Cardiac fibroblast (primary cell): ENCODE results near the gene PDGFRA.

Experiments
- DNase-seq, 2 donors: peaks; one replicate each; pipeline versions ENCODE4 v3.0.0 to v3.0.0-alpha.2; 2010; ENCODE audit warnings: low read depth in 2 of 2
- H3K4me3 ChIP-seq, 2 donors: replicated peaks in 1 of 2; 1 replicate in 1 of 2; 2 replicates in 1 of 2; pipeline ENCODE4 v1.5.1; 2011; ENCODE audit warnings: low read depth in 2 of 2, low read length in 2 of 2, mild to moderate bottlenecking in 2 of 2, moderate library complexity in 1 of 2
- TF ChIP-seq, protein P1 (sequence below): IDR thresholded peaks from one replicate; pipeline ENCODE4 v1.5.1; 2011; ENCODE audit warnings: low read depth, mild to moderate bottlenecking, low read length, inconsistent platforms

PDGFRA gene

GRCh38 chr4:54189140-54189539 is 40.0 kb upstream of the PDGFRA start:
- TF ChIP-seq, protein P1, sequence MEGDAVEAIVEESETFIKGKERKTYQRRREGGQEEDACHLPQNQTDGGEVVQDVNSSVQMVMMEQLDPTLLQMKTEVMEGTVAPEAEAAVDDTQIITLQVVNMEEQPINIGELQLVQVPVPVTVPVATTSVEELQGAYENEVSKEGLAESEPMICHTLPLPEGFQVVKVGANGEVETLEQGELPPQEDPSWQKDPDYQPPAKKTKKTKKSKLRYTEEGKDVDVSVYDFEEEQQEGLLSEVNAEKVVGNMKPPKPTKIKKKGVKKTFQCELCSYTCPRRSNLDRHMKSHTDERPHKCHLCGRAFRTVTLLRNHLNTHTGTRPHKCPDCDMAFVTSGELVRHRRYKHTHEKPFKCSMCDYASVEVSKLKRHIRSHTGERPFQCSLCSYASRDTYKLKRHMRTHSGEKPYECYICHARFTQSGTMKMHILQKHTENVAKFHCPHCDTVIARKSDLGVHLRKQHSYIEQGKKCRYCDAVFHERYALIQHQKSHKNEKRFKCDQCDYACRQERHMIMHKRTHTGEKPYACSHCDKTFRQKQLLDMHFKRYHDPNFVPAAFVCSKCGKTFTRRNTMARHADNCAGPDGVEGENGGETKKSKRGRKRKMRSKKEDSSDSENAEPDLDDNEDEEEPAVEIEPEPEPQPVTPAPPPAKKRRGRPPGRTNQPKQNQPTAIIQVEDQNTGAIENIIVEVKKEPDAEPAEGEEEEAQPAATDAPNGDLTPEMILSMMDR: no peak
- DNase-seq: peak; percentile 22 to 68

GRCh38 chr4:54192811-54193210 is 36.3 kb upstream of the PDGFRA start:
- TF ChIP-seq, protein P1: no peak
- no peak overlapping the region for H3K4me3 ChIP-seq
- no peak for DNase-seq

More at GRCh38 chr4:54189140-54189539, 40.0 kb upstream of the PDGFRA start:
- H3K4me3 ChIP-seq: no peak overlapping the region

GRCh38 chr4:54197926-54198325 is 31.2 kb upstream of the PDGFRA start:
- TF ChIP-seq, protein P1: no peak
- DNase-seq: no peak
- H3K4me3 ChIP-seq: no peak overlapping the region

DNA sequence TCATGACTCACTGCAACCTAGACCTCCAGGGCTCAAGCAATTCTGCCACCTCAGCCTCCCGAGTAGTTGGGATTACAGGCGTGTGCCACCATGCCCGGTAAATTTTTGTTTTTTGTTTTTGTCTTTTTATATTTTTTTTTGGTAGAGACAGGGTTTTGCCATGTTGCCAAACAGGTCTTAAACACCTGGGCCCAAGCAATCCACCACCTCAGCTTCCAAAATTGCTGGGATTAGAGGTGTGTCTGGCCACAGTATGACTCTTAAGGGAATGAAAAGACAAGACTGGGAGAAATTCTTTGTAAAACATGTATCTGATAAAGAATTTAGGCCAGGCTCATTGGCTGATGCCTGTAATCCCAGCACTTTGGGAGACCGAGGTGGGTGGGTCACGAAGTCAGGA is 29.2 kb upstream of the PDGFRA start:
- TF ChIP-seq, protein P1: no peak
- no peak overlapping the region for H3K4me3 ChIP-seq
- no peak for DNase-seq

GRCh38 chr4:54209617-54210016 is 19.5 kb upstream of the PDGFRA start:
- TF ChIP-seq, protein P1: no peak
- DNase-seq: no peak
- no peak overlapping the region for H3K4me3 ChIP-seq

GRCh38 chr4:54213001-54213400 is 16.1 kb upstream of the PDGFRA start:
- peak; percentile 20 to 50 for DNase-seq
- TF ChIP-seq, protein P1: no peak

DNA sequence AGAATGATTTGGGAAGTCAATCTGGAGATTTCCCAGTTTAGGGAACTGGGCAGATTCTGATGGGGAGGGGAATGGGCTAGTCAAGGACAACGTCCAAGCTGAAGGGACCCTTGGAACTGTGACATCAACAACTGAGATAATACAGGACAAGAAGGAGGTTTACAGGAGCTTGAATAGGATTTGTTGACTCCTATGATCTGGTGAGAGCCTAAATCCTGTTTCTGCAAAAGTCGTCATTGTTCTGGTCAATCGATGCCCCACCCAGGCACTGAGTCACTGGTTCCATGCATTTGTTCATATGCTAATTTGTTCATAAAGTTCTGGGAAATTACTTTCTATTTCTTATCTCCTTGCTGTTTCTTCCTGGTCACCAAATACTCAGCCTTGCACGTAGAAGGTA is 15.3 kb upstream of the PDGFRA start:
- no peak overlapping the region for H3K4me3 ChIP-seq
- TF ChIP-seq, protein P1: no peak
- DNase-seq: peak; percentile 70 to 79

More at GRCh38 chr4:54213001-54213400, 16.1 kb upstream of the PDGFRA start:
- no peak overlapping the region for H3K4me3 ChIP-seq
